HepG2 (cell line): ENCODE results near the gene DNAJB12. TPM values are rescaled to one million over a fixed set of nuclear protein-coding genes. Genes with fewer than 3 reads are reported as not detected.

Experiments used
- ARNT2 ChIP-seq: sonication (generic); formaldehyde crosslinking; IDR thresholded peaks from 2 replicates; pipeline ENCODE4 v1.8.0; 2022; ENCODE audit warnings: mild to moderate bottlenecking, low read depth, missing genetic modification reagents, moderate library complexity
- ESRRA ChIP-seq: sonication (generic); formaldehyde crosslinking; IDR thresholded peaks from 2 replicates; pipeline ENCODE4 v1.5.1; 2020; ENCODE audit warnings: mild to moderate bottlenecking, low read depth, missing genetic modification reagents
- FOXA3 ChIP-seq: IDR thresholded peaks from 2 replicates; pipeline ENCODE4 v1.6.1; 2016; ENCODE audit warnings: missing genetic modification reagents, missing compliant biosample characterization
- KAT8 ChIP-seq: IDR thresholded peaks from 2 replicates; pipeline ENCODE4 v1.6.1; 2016; ENCODE audit warnings: missing genetic modification reagents, missing compliant biosample characterization
- MBD4 ChIP-seq: IDR thresholded peaks from 2 replicates; pipeline ENCODE4 v1.6.1; 2012; ENCODE audit warnings: low read length, inconsistent platforms, borderline replicate concordance
- PITX1 ChIP-seq: sonication (generic); formaldehyde crosslinking; IDR thresholded peaks from 2 replicates; pipeline ENCODE4 v1.5.1; 2020; ENCODE audit warnings: mild to moderate bottlenecking, missing genetic modification reagents
- RARG ChIP-seq: sonication (generic); formaldehyde crosslinking; IDR thresholded peaks from 2 replicates; pipeline ENCODE4 v1.4.0; 2020; ENCODE audit warnings: low read depth, mild to moderate bottlenecking, missing genetic modification reagents
- SRSF1 ChIP-seq: fragments of 200-400 bp; formaldehyde crosslinking; optimal IDR thresholded peaks from 2 replicates; pipeline ENCODE3; 2017; ENCODE audit warnings: mild to moderate bottlenecking, low read depth, low read length, moderate library complexity
- STAT5B ChIP-seq: sonication (generic); formaldehyde crosslinking; IDR thresholded peaks from 2 replicates; pipeline ENCODE4 v1.4.0; 2020; ENCODE audit warnings: missing genetic modification reagents
- THRA ChIP-seq: sonication (generic); formaldehyde crosslinking; IDR thresholded peaks from 2 replicates; pipeline ENCODE4 v1.4.0; 2020; ENCODE audit warnings: missing genetic modification reagents, borderline replicate concordance
- TOE1 ChIP-seq: sonication (generic); formaldehyde crosslinking; IDR thresholded peaks from 2 replicates; pipeline ENCODE4 v1.4.0; 2020; ENCODE audit warnings: mild to moderate bottlenecking, missing genetic modification reagents
- TRAFD1 ChIP-seq: sonication (generic); formaldehyde crosslinking; IDR thresholded peaks from 2 replicates; pipeline ENCODE4 v1.5.1; 2020; ENCODE audit warnings: missing genetic modification reagents, mild to moderate bottlenecking, borderline replicate concordance
- TRIM22 ChIP-seq: fragments of 450-650 bp; IDR thresholded peaks from 2 replicates; pipeline ENCODE4 v1.6.1; 2017
- ZNF687 ChIP-seq: sonication (generic); formaldehyde crosslinking; IDR thresholded peaks from 2 replicates; pipeline ENCODE4 v1.5.1; 2020; ENCODE audit warnings: mild to moderate bottlenecking, missing genetic modification reagents, moderate library complexity
- polyA plus RNA-seq, 8 experiments: library from polyadenylated mRNA; depleted of rRNA in 3 of 8; stranded (reverse) in 7 of 8; unstranded in 1 of 8; fragments of >200 nt; fragmentation: Illumina TruSeq in 4 of 8; extraction: Trizol in 4 of 8; gene quantifications; 2 replicates each; pipeline versions ENCODE4 v1.2.1 to v1.2.3, GENCODE V29; 2011 to 2016; ENCODE audit warnings: low read depth in 4 of 8, missing spikeins in 1 of 8, mixed read lengths in 1 of 8; ENCODE audit not compliant: insufficient read depth in 1 of 8
- total RNA-seq, 5 experiments: library from RNA; depleted of rRNA; stranded (reverse); fragments of >200 nt; fragmentation: Illumina TruSeq; extraction: Trizol; gene quantifications; 2 replicates each; pipeline ENCODE4 v1.2.3, GENCODE V29; 2016; ENCODE audit warnings: low read depth in 1 of 5
- TF ChIP-seq, protein P1 (sequence below): sonication (generic); formaldehyde crosslinking; IDR thresholded peaks from 2 replicates; pipeline ENCODE4 v1.5.0; 2020; ENCODE audit warnings: missing genetic modification reagents, mild to moderate bottlenecking, borderline replicate concordance
- TF ChIP-seq, protein P2 (sequence below): sonication (generic); formaldehyde crosslinking; IDR thresholded peaks from 2 replicates; pipeline ENCODE4 v1.4.0; 2020; ENCODE audit warnings: missing genetic modification reagents

DNAJB12 gene
- total and polyA plus RNA-seq, 2 of the 13 experiments (the other 11 are each of a cell fraction or from before 2014, with no cell fraction given) = 10.8 to 18.2 TPM

DNA sequence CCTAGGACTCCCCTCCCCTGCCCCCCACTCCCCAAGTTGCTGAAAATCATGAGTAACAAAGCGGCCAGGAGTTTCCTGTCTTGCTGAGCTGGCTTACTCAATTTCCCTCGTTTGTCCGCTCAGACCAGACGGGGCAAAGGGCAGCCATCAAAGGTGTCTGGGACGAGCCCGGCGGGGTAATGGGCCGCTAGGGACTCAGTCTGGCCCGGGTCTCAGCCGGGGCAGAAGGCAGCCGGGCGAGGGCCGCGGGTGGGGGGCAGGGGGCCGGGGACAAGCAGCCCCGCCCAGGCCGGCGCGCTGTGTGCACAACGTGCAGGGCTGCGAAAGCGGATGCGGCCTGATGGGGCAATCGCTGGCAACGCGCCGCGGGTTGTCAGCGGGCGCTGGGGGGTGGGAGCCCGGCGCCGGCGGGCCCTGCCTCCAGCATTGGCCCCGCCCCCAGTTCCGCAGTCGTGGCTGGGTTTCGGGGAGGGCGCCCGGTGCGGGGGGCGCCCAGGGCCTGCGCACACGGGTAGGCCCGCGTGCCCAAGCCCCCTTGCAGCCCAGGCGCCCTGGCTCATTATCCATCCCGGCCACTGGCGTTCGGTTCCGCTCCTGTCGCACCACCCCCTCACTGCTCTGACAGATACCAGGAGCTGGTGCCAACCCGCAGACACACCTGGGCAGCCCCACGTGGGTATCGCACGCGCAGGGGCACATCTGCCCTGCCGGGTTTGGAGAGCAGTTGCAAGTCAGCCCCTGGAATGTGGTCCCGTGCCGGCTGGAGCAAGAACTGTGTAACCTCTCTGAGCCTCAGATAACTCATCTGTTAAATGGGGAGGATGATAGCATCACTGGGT is 35.1 kb downstream of the DNAJB12 start (continued):
- peak; percentile 95 for TF ChIP-seq ZNF687 (CRISPR knock-in tag)
- no peak for TF ChIP-seq STAT5B
- TF ChIP-seq FOXA3 (CRISPR knock-in tag) = peak; percentile 77
- TF ChIP-seq THRA (CRISPR knock-in tag) = peak; percentile 13; the same call in 1 of the 2 replicates
- TF ChIP-seq RARG (CRISPR knock-in tag) = no peak
- TF ChIP-seq MBD4 = no peak
- no peak for TF ChIP-seq TRIM22
- TF ChIP-seq SRSF1 = peak; percentile 25
- TF ChIP-seq PITX1 = peak; percentile 2; the same call in 1 of the 2 replicates
- TF ChIP-seq TOE1 (CRISPR knock-in tag) = no peak
- peak; percentile 48; the same call in 1 of the 2 replicates for TF ChIP-seq KAT8
- peak; percentile 63; the same call in 1 of the 2 replicates for TF ChIP-seq ARNT2
- TF ChIP-seq, protein P1, sequence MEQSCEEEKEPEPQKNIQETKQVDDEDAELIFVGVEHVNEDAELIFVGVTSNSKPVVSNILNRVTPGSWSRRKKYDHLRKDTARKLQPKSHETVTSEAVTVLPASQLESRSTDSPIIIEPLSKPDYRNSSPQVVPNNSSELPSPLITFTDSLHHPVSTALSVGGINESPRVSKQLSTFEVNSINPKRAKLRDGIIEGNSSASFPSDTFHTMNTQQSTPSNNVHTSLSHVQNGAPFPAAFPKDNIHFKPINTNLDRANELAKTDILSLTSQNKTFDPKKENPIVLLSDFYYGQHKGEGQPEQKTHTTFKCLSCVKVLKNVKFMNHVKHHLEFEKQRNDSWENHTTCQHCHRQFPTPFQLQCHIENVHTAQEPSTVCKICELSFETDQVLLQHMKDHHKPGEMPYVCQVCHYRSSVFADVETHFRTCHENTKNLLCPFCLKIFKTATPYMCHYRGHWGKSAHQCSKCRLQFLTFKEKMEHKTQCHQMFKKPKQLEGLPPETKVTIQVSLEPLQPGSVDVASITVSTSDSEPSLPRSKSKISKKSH = 0 out of 2 replicates have a peak, but pooled peaks have one; percentile 67
- peak; percentile 69 for TF ChIP-seq ESRRA (CRISPR knock-in tag)
- TF ChIP-seq, protein P2, sequence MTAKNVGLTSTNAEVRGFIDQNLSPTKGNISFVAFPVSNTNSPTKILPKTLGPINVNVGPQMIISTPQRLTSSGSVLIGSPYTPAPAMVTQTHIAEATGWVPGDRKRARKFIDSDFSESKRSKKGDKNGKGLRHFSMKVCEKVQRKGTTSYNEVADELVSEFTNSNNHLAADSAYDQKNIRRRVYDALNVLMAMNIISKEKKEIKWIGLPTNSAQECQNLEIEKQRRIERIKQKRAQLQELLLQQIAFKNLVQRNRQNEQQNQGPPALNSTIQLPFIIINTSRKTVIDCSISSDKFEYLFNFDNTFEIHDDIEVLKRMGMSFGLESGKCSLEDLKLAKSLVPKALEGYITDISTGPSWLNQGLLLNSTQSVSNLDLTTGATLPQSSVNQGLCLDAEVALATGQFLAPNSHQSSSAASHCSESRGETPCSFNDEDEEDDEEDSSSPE = peak; percentile 78
- no peak for TF ChIP-seq TRAFD1
